Stimulated activated CD4-positive, alpha-beta T cell treated with anti-CD3 and anti-CD28 coated beads, Interleukin-1b, Interleukin-23, amount 100 ng/mL, for 4 hours (primary cell): ENCODE data around the gene PKLR.
"Not testable (repeated sequence)": the region's sequence is repeated elsewhere in the genome, so short reads cannot be mapped to it uniquely, and the experiment has no call there.

Experiments used
- DNase-seq, 2 donors: peaks; one replicate each; pipeline ENCODE4 v3.0.0-alpha.2; 2020; ENCODE audit warnings: low read depth in 2 of 2

PKLR gene

DNA sequence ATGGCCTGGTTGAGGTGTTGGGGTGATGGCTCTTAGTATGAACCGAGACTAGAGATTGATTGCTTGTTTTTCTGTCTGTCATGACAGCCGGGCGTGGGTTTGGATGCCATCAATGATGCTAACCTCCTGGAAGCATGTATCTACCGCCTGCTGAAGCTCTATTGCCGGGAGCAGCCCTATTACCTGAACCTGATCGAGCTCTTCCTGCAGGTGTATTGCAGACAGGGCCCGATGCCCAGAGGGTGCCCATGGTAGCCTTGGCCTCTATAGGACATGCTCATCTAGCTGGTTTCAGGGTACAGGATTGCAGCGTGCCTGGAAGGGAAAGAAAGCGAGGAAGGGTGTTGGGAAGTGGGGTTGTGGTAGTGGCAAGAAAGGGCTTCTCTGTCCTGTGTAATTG lies 16.8 kb upstream of the PKLR start:
- DNase-seq = no peak

DNA sequence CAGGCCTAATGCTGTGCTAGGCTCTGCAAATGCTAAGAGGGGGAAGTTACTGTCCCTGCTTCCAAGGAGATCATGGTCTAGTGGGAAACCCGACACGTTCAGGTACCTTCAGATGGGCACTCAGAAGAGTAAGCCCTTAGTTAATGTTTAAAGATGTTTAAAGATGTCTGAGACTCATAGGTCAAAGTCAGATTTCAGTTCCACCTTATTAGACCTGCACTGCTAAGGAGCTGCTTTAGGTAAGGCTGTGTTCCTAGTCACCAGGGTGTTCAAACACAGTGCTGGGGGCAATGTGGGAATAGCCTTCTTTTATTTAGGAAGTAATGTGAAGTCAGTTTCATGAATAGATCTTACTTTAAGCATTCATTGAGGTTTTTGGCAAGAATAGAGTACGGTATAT lies 15.7 kb upstream of the PKLR start:
- no peak for DNase-seq

DNA sequence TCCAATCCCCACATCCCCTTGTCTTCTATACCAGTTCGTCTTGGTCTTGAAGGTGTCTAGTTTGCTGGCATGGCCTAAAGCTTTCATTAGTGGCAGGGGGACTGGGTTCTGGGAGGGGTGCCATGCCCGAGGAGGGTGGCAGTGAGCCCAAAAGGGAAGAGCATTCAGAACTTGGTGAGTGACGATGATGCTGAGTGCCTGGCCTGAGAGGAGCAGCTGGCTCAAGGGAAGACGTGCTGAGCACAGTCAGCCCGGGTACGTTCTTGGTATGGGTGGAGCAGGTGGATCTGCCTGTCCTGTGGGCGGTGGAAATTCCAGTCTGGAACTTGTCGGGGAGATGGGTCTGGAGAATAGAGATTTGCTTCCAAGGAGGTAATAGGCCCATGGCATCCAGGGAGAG lies 12.0 kb upstream of the PKLR start:
- DNase-seq = no peak

DNA sequence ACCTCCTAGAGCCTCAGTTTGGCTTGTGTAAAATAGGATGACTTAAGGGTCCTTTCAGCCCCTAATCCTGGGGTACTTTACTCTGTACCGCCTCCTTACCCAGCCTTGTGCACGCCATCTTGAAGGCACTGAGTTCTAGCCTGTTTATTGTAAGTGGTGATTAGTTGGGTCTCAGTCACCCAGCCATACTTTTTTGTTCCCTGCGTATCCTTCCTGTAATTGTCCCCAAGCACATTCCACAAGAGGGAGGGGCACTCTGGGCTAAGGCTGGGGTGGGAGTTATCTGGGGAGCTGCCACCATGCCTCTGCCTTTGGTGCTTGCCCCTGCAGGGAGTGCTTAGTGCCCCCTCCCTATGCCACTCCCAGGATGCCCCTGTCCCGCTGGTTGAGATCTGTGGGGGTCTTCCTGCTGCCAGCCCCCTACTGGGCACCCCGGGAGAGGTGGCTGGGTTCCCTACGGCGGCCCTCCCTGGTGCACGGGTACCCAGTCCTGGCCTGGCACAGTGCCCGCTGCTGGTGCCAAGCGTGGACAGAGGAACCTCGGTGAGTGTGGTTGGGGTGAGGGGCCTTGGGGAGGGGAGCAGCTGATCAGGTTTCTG lies 8.3 kb upstream of the PKLR start:
- DNase-seq = no peak

DNA sequence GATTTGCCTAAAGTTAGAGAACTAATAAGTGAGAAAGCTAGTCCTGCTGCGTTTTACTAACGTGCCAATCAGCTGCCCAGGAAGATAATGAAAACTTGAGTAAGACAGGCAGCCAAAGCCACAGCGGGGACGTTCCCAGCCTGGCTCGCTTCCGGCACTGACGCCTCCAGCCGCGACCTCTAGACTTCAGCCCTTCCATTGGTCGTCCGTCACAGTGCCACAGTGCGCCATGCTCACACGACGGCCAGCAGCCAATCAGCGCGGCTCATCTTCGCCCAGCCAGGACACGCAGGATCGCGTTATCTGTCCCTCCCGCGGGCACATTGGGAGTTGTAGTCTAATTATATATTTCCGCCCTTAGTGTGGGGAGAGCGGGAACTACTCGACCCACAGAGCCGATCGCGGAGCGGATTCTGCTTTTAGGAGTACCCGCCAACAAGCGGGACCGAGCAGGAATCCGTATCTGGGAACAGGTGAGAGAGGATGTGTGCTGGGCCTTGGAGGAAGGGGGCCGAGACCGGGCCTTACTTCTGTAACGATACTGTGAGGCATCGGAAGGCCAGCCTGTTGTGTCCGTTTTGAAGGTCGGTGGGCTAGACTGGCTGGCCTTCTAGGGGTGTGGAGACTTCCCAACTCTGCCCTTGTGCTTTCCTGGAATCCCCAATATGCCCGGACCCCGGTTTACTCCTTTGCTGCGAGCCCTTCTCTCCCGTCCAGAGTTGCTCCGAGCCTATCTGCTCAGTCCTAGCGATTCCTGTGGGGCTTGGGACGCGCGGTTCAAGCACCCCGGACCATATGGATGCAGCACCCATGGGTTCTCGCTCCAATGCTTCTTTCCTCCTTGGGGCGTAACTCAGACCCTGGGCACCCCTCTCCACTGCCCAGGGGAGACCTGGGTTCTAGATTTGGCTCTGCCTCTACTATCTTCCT lies 7.5 kb upstream of the PKLR start, which contains the start of gene FDPS:
FDPS (plus strand) TSS at position 374 of the 930 bp plus-strand sequence. CDS start 924 bp downstream, outside the sequence.
- DNase-seq = peak; percentile 91 to 95

DNA sequence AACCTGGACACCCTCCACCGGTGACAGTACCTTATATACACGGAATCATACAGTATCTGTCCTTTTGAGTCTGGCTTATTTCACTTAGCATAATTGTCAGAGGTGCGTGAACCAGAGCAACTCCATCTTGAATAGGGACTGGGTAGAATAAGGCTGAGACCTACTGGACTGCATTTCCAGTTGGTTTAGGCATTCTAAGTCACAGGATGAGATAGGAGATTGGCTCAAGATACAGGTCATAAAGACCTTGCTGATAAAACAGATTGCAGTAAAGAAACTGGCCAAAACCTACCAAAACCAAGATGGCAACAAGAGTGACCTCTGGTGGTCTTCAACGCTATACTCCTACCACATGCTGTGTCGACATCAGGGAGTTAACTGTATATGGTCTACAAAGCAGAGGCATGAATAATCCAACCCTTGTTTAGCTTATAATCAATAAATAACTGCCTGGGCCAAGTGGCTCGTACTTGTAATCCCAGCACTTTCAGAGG lies 6.1 kb upstream of the PKLR start:
- no peak for DNase-seq

DNA sequence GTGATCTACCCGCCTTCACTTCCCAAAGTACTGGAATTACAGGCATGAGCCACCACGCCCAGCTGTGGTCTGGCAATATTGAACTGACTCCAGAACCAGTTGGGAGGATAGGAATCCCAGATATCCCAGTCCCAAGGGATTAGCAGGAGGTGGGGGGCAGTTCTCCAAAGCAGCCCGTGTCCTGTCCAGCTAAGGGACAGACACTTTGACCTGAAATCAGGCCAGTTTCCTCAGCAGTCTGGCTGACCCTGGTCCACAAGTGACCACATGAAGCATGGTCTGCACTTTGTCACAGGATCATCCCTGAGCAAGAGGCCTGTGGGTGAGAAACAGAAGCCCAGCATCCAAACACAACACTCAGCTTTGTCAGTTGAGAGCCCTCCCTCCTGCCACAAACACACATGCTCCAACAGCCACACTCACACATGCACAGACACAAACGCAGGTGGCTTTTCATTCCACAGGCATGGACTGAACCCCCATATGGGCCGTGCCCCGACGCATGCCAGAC lies 4.7 kb upstream of the PKLR start:
- DNase-seq = no peak

DNA sequence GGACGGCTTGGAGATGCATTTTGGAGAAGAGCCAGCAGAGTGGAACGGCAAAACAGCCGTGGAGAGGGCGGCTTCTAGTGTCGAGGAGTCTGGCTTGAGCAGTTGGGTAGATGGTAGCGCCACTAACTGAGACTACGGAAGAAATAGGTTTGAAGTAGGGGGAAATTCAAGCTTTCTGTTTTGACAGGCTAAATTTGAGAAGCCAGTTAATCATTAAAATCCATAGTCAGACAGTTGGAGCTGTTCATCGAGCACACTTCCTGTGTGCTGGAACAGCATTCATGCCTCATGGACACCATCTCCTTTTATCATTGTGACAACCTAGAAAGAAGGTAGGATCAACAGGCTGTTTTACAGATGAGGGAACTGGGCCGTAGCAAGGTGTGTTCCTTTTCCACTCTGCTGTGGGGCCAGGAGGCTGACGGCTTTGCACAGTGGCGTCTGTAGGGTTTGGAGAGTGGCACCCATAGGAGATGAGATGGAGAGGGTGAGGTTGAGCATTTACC lies 3.4 kb upstream of the PKLR start:
- no peak for DNase-seq

DNA sequence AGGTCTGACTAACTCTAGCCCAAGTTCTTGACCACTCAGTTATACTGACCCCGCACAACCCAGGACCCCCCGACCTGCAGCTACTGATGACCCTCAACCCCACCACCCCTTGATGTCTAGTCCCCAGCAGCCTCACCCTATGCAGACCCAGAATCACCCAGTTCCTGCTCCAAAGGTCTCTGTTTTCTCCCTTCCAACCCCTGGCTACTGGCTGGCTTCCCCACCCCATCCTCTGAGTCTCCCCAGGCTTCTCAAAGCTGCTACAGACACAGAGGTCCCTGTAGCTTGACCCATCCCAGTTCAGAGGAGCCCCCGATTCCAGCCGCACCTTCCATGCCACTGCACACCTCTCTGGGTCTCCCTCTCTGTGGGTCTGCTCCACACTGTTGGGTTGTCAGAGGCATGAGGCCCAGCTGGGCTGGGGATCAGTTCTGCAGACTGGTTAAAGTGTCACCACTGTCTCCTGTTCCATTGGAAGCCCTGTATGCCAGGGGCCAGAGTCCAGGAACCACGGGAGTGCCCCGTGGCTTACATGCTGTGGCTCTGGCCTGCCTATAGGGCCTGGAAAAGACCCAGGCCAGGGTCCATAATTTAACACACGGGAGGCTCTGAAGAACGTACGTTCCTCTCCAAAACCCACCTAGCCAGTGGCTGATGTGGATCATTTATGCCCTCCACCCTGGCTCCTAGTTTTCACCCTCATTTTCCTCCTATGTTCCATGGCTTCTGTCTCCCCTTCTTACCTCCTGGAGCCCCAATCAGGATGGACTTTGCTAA lies 497 bp downstream of the PKLR start:
- no peak for DNase-seq

DNA sequence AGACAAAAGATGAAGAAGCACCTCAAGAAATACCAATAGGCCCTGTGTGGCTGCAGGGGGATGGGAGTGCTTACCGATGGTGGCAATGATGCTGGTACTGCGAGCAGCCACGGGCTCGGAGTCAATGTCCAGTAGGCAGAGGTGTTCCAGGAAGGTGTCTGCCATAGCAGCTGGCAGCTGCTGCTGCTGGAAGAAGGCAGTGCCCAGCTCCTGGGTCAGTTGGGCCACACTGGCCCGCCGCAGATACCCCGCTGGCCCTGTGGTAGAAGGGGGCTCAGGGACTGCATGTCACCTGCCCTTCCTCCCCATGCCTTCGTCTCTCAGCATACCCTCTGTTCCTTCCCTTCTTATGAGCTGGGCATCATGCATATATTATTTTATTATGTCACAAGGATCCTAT lies 1.2 kb downstream of the PKLR start:
- DNase-seq = no peak

DNA sequence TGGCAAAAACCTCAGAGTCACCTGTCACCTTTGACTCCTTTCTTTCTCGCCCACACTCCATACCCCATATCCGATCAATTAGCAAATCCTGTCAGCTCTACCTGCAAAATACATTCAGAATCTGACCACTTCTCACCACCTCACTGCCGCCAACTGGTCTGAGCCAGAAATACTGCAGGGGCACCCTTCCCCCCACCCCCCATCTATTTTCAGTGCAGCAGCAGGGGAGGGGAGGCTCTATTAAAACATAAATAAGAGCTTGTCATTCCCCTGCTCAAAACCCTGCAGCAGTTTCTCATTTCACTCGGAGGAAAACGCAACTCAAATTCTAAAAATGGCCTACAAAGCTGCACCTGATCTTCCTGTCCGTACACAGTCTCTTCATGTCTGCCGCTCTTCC lies 3.9 kb downstream of the PKLR start:
- DNase-seq = no peak

DNA sequence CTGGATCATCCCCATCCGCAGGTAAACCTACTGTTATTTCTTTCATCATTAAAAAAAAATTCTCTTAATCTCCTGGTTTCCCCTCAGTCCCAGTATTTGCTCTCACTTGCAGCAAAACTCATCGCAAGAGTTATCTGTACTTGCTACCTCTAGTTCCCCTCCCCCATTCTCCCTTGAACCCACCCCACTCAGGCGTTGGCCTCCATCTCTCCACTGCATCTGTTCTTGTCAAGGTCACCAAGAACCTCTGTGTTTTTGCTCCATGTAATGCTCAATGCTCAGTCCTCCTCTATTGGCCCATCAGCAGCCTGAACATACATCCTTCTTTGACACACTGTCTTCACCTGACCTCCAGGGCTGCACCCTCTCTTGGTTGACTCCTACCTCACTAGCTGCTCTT lies 4.6 kb downstream of the PKLR start:
- DNase-seq = no peak

DNA sequence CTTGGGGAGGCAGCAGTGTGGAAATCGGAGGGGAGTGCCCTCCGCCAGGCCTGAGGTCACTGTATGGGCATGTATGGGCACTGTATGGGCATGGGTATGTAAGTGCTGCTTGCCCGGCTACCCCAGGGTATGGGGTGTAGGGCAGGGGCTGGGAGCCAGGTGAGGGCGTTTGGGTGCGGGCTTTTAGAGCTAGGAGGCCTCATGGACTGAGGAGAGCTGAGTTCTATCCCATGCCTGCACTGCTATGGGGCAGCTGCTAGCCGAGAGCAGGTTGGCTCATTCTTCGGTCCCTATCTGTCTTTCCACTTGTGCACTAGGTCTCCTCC lies 5.3 kb downstream of the PKLR start:
- no peak for DNase-seq

DNA sequence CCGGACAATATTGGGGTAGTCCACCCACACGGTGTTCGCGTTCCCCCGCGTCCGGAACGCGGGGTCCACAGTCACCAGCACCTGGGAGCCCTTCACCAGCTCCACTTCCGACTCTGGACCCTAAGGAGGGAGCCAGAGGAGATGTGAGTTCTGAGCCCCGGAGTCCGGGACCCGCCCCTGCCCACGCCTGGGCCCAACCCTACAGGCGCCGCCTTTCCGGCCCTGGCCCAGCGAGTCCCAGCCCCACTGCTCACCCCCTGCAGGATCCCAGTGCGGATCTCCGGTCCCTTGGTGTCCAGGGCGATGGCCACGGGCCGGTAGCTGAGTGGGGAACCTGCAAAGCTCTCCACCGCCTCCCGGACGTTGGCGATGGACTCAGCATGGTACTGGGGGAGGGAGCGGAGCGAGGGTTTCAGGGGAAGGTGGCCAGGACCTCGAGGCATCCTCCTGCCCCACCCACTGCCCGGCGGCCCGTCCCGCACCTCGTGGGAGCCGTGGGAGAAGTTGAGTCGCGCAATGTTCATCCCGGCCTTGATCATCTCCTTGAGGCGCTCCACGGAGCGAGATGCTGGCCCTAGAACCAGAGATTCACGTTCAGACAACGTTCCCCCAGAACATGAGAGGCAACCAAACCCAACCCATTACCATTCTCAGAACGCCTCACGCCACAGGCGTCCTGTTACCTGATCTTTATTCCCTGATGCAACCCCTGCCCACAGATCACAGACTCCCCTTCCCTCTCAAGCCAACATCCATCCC lies 5.9 kb downstream of the PKLR start:
- DNase-seq = no peak

DNA sequence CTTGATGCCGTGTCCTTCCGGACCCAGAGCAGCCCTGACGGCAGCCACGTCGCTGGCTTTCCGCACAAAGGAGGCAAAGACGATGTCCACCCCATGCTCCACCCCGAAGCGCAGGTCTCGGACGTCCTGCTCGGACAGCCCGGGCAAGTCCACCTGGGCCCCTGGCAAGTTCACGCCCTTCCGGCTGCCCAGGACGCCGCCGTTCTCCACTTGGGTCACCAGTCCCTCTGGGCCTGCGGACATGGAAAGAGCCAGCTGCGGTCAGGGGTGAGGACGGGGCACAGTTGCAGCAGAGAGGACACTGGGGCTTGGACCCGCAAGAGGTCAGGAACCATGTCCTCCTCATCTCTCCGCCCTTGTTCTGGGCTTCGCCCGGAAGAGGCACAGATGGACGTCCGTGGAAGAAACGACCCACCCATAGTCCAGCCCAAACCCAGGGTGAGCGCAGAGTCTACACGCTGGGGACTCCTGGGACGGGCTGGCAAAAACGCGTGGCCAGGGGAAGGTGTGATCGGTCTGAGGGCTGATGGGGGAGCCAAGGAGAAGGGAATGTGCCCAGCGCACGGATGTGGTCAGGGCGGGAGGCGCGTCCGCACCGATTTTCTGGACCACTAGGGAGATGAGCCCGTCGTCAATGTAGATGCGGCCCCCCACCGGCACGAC lies 6.6 kb downstream of the PKLR start:
- no peak for DNase-seq

DNA sequence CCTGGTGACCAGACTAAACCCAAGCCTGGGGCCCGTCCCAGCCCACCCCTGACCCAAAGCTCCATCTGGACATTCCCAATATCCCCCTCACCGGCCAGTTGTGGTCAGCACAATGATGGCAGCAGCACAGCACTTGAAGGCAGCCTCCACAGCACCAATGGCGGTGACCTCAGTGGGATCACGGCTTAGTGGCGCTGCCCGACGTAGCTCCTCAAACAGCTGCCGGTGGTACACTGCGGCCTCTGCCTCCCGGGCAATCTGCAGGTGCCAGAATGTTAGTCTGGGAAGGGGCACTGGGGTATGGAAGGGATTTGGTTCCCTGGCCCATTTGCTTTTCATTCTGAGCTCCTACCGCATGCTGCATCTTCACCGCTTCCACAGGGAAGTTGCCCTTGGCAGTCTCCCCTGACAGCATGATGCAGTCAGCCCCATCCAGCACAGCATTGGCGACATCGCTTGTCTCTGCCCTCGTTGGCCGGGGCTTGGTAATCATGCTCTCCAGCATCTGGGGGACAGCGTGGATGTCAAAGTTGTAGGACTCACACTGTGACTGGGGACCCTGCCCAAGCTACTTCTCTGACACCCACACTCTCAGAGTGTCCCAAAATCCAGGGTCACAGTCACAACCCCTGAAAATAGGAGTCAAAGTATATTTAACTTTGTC lies 8.0 kb downstream of the PKLR start:
- DNase-seq = no peak

DNA sequence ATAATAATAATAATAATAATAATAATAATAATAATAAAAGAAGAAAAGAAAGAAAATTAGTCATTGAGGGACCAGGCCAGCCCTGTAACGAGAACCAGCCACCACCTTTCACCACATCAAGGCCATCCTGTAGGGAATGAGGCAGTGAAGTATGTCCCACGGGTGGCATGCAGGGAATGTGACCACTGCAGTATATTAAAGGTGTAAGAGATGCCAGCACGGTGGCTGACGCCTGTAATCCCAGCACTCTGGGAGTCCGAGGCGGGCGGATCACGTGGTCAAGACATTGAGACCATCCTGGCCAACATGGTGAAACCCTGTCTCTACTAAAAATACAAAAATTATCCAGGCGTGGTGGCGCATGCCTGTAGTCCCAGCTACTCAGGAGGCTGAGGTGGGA lies 10.2 kb downstream of the PKLR start:
- DNase-seq = not testable (repeated sequence)

DNA sequence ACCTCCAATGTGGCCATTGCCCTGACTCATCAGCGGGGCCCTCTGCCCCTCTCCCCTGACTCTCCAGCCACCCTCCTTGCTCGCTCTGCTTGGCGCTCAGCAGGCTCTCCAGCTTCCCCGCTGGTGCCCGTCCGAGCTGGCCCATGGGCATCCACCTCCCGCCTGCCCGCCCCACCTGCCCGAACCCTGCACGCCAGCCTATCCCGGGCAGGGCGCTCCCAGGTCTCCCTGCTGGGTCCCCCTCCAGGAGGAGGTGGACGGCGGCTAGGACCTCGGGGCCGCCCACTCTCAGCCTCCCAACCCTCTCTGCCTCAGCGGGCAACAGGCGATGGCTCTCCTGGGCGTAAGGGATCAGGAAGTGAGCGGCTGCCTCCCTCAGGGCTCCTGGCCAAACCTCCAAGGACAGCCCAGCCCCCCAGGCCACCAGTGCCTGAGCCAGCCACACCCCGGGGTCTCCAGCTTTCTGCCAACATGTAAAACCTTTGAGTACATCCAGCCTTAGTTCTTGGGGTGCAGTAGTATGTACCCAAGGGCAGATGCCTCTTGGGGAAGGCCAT lies 13.2 kb downstream of the PKLR start:
- no peak for DNase-seq

DNA sequence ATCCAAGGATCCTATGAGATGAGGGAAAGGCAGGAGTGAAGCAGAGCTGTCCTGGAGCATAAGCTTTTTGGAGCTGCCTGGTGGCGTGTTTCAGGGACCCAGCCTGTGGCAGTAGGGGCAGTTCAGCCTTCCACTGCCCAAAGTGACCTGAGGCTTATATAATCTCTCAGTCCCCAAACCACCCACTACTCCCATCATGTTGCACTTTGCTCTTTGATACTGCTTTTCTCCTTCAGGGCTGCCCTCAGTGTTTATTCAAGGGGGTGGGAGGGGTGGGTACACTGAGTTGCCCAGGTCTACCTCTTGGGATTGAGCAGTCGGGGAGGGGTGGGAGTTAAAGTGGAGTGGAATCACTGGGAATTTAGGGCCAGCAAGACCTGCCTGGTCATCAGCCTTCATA lies 14.7 kb downstream of the PKLR start:
- DNase-seq = no peak

DNA sequence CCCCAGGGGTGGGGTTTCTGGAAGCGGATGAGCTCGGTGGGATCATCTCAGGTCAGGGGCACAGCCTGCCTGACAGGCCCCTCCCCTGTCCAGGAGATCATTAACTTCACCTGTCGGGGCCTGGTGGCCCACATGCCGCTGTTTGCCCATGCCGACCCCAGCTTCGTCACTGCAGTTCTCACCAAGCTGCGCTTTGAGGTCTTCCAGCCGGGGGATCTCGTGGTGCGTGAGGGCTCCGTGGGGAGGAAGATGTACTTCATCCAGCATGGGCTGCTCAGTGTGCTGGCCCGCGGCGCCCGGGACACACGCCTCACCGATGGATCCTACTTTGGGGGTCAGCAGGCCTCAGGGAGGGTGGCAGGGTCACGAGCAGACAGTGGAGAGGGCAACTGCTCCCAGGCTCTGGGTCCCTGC lies 15.6 kb downstream of the PKLR start:
- DNase-seq = no peak
